Measurements from ENCODE around the gene MAST1. TPM values are rescaled to one million over a fixed set of nuclear protein-coding genes. Genes with fewer than 3 reads are reported as not detected.
"Not testable (repeated sequence)": the region's sequence is repeated elsewhere in the genome, so short reads cannot be mapped to it uniquely, and the experiment has no call there.

MAST1 gene
- total RNA-seq, 4 donors from 2014 or later: 1.2 TPM; not detected in 3

GRCh38 chr19:12815088-12815487, 23.2 kb upstream of the MAST1 start:
- intact Hi-C loops (cut with DNase I; ENCODE audit: low total_unique reads): no loop called here
- DNase-seq: no peak
- TF ChIP-seq POLR2A (IDR thresholded peaks at IDR 0.05): no peak
- TF ChIP-seq, protein P1, sequence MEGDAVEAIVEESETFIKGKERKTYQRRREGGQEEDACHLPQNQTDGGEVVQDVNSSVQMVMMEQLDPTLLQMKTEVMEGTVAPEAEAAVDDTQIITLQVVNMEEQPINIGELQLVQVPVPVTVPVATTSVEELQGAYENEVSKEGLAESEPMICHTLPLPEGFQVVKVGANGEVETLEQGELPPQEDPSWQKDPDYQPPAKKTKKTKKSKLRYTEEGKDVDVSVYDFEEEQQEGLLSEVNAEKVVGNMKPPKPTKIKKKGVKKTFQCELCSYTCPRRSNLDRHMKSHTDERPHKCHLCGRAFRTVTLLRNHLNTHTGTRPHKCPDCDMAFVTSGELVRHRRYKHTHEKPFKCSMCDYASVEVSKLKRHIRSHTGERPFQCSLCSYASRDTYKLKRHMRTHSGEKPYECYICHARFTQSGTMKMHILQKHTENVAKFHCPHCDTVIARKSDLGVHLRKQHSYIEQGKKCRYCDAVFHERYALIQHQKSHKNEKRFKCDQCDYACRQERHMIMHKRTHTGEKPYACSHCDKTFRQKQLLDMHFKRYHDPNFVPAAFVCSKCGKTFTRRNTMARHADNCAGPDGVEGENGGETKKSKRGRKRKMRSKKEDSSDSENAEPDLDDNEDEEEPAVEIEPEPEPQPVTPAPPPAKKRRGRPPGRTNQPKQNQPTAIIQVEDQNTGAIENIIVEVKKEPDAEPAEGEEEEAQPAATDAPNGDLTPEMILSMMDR (IDR thresholded peaks at IDR 0.05): no peak

GRCh38 chr19:12817188-12817587, 21.1 kb upstream of the MAST1 start:
- H3K4me1 ChIP-seq; H3K9me3 ChIP-seq; intact Hi-C loops (cut with DNase I; ENCODE audit: low total_unique reads); H3K36me3 ChIP-seq; H3K27me3 ChIP-seq; H3K27ac ChIP-seq; DNase-seq; H3K4me3 ChIP-seq: not testable (repeated sequence)

More at GRCh38 chr19:12815088-12815487, 23.2 kb upstream of the MAST1 start:
- Histone ChIP-seq H3K4me1 (no peaks in the 10 kb centered on the region), H3K27ac (no peak overlapping the region), H3K27me3 (no peaks in the 10 kb centered on the region), H3K9me3 (no peaks in the 10 kb centered on the region), H3K4me3 (no peak overlapping the region), H3K36me3 (no peaks in the 10 kb centered on the region)

GRCh38 chr19:12817810-12818209, 20.5 kb upstream of the MAST1 start:
- H3K36me3 ChIP-seq; H3K9me3 ChIP-seq; intact Hi-C loops (cut with DNase I; ENCODE audit: low total_unique reads); H3K4me1 ChIP-seq; H3K4me3 ChIP-seq; H3K27me3 ChIP-seq; DNase-seq; H3K27ac ChIP-seq: not testable (repeated sequence)

DNA sequence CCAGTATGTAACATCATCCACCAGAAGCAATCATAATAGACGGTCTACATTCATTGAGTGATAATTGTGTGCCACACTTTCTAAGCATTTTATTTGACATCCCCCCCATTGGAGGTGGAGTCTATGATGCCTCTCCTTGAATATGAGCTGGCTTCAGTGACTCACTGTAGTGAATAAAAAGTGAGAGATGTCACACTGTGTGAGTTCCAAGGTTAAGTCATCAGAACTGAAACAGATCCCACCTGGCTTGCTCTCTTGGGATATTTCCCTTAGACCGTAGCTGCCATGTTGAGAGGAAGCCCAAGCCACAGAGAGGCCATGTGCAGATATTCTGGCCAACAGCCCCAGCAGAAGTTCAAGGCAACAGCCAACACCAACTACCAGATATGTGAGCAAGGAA, 16.6 kb upstream of the MAST1 start:
- no peak for DNase-seq
- Histone ChIP-seq H3K36me3 (no peaks in the 10 kb centered on the region), H3K4me1 (no peaks in the 10 kb centered on the region), H3K27ac (no peak overlapping the region), H3K4me3 (no peak overlapping the region), H3K9me3 (no peaks in the 10 kb centered on the region), H3K27me3 (peaks cover 8 to 14% of the 10 kb centered on the region in 2 donors)
- intact Hi-C loops (cut with DNase I; ENCODE audit: low total_unique reads): no loop called here
- TF ChIP-seq POLR2A (IDR thresholded peaks at IDR 0.05): no peak
- TF ChIP-seq, protein P1 (IDR thresholded peaks at IDR 0.05): no peak

DNA sequence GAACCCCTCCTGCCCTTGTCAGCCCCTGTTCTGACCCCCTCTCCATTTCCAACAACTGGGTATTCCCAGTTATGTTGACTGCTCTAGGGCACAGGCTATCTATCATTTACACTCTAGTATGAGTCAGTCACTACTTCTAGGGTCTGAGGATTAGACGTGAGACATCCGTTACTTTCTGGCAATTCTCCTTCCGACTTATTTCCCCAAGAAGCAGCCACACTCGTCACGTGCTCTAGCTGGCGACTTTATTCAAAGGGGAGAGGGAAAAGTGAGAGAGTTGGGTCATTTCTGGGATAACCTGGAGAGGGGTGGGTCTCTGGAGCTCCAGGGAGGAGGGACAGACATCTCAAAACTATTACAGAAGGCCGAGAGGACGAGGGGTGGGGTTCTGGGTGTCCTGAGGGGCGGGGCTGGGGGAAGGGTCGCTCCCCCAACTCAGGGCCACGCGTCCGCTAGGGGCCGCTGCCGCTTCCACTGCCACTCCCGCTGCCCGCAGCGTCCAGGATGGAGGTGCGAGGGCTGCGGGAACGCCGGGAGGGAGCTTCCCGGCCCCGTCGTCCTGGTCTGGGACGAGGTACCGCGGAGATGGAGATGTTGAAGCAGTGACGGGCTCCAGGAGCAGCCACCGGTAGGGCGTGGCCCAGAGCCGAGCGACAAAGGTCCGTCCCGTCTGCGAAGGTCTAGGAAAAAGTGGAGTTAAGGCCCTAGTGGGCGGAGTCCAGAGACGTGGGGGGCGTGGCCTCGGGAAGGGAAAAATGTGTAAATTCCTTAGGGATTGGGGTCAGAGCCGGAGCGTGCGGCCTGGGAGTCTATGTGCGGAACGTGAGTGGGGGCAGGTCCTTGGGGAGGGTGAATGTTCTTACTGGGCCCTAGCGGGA, 12.8 kb upstream of the MAST1 start:
- H3K27ac ChIP-seq: no peak overlapping the region
- no peak for DNase-seq
- no peaks in the 10 kb centered on the region for H3K36me3 ChIP-seq
- H3K27me3 ChIP-seq: peaks cover 8 to 33% of the 10 kb centered on the region in 2 donors
- H3K4me3 ChIP-seq: no peak overlapping the region
- TF ChIP-seq, protein P1 (IDR thresholded peaks at IDR 0.05): no peak
- no peak for TF ChIP-seq POLR2A (IDR thresholded peaks at IDR 0.05)
- intact Hi-C loops (cut with DNase I; ENCODE audit: low total_unique reads): no loop called here
- H3K9me3 ChIP-seq: no peaks in the 10 kb centered on the region
- no peaks in the 10 kb centered on the region for H3K4me1 ChIP-seq

- Histone ChIP-seq H3K27ac (no peak overlapping the region), H3K27me3 (peaks cover 28 to 61% of the 10 kb centered on the region in 2 donors), H3K36me3 (no peaks in the 10 kb centered on the region), H3K9me3 (no peaks in the 10 kb centered on the region), H3K4me1 (no peaks in the 10 kb centered on the region), H3K4me3 (no peak overlapping the region)
- intact Hi-C loops (cut with DNase I; ENCODE audit: low total_unique reads): no loop called here
- no peak for TF ChIP-seq POLR2A (IDR thresholded peaks at IDR 0.05)
- TF ChIP-seq, protein P1 (IDR thresholded peaks at IDR 0.05): no peak
- DNase-seq: no peak
These were observed 9.8 kb upstream of the MAST1 start for GRCh38 chr19:12828494-12828893.
